Measurements from ENCODE around the gene TSR1.

Gene TSR1

GRCh38 chr17:2361010-2361760 is 24.9 kb upstream of the TSR1 start:
- TF ChIP-seq POLR2AphosphoS5 (IDR thresholded peaks at IDR 0.05; ENCODE audit: low read depth) (no peak), SPI1 (IDR thresholded peaks at IDR 0.05; ENCODE audit: borderline replicate concordance, low read depth) (no peak)
- no peaks in the 10 kb centered on the region for H3K27me3 ChIP-seq (ENCODE audit: insufficient read depth, poor library complexity, severe bottlenecking)
- H3K27ac ChIP-seq (replicated peaks), result no peak overlapping the region
- H3K4me3 ChIP-seq (replicated peaks; ENCODE audit: insufficient read depth, low read length), result no peak overlapping the region
- no peak for DNase-seq (ENCODE audit: low read depth in 1 of 2, low spot score in 1 of 2)

- H3K27ac ChIP-seq (replicated peaks), result no peak overlapping the region
- no peak for DNase-seq (ENCODE audit: low read depth in 1 of 2, low spot score in 1 of 2)
- TF ChIP-seq CTCF (IDR thresholded peaks at IDR 0.05; ENCODE audit: insufficient read depth, low read length) (no peak), REST (IDR thresholded peaks at IDR 0.05; ENCODE audit: insufficient replicate concordance, low read depth) (no peak), GABPA (IDR thresholded peaks at IDR 0.05; ENCODE audit: low read depth) (no peak), SPI1 (IDR thresholded peaks at IDR 0.05; ENCODE audit: borderline replicate concordance, low read depth) (no peak), POLR2AphosphoS5 (IDR thresholded peaks at IDR 0.05; ENCODE audit: low read depth) (no peak)
Measured at GRCh38 chr17:2357931-2358434, 21.7 kb upstream of the TSR1 start.

GRCh38 chr17:2357237-2357636 is 21.0 kb upstream of the TSR1 start:
- no peak for DNase-seq (ENCODE audit: low read depth in 1 of 2, low spot score in 1 of 2)
- no peaks in the 10 kb centered on the region for H3K27me3 ChIP-seq (ENCODE audit: insufficient read depth, poor library complexity, severe bottlenecking)
- H3K27ac ChIP-seq (replicated peaks), result no peak overlapping the region
- no peak for TF ChIP-seq CTCF (IDR thresholded peaks at IDR 0.05; ENCODE audit: insufficient read depth, low read length)
- TF ChIP-seq SPI1 (IDR thresholded peaks at IDR 0.05; ENCODE audit: borderline replicate concordance, low read depth), result no peak
- no peak for TF ChIP-seq GABPA (IDR thresholded peaks at IDR 0.05; ENCODE audit: low read depth)
- TF ChIP-seq REST (IDR thresholded peaks at IDR 0.05; ENCODE audit: insufficient replicate concordance, low read depth), result no peak
- no peak for TF ChIP-seq POLR2AphosphoS5 (IDR thresholded peaks at IDR 0.05; ENCODE audit: low read depth)
- H3K4me3 ChIP-seq (replicated peaks; ENCODE audit: insufficient read depth, low read length), result no peak overlapping the region

More at GRCh38 chr17:2357931-2358434, 21.7 kb upstream of the TSR1 start:
- no peak overlapping the region for H3K4me3 ChIP-seq (replicated peaks; ENCODE audit: insufficient read depth, low read length)
- H3K27me3 ChIP-seq (ENCODE audit: insufficient read depth, poor library complexity, severe bottlenecking), result no peaks in the 10 kb centered on the region

- Histone ChIP-seq H3K27ac (replicated peaks) (no peak overlapping the region), H3K4me3 (replicated peaks; ENCODE audit: insufficient read depth, low read length) (no peak overlapping the region), H3K27me3 (ENCODE audit: insufficient read depth, poor library complexity, severe bottlenecking) (no peaks in the 10 kb centered on the region)
- no peak for DNase-seq (ENCODE audit: low read depth in 1 of 2, low spot score in 1 of 2)
- TF ChIP-seq REST (IDR thresholded peaks at IDR 0.05; ENCODE audit: insufficient replicate concordance, low read depth) (no peak), SPI1 (IDR thresholded peaks at IDR 0.05; ENCODE audit: borderline replicate concordance, low read depth) (no peak), CTCF (IDR thresholded peaks at IDR 0.05; ENCODE audit: insufficient read depth, low read length) (no peak), POLR2AphosphoS5 (IDR thresholded peaks at IDR 0.05; ENCODE audit: low read depth) (no peak), GABPA (IDR thresholded peaks at IDR 0.05; ENCODE audit: low read depth) (no peak)
Measured at GRCh38 chr17:2354311-2354710, 18.1 kb upstream of the TSR1 start.

All from HL-60 (cell line).